GM12878 (cell line): ENCODE results near the gene TMUB1. TPM values are rescaled to one million over a fixed set of nuclear protein-coding genes. Genes with fewer than 3 reads are reported as not detected.

Experiments used
- ATAC-seq: fragments of 200-7000 bp; cut with Tn5 transposase; 3 replicates; pipeline ENCODE4 v1.9.1; 2020; ENCODE audit warnings: mild to moderate bottlenecking, moderate library complexity
- BruUV-seq: library from RNA; stranded (reverse); fragments of 400-500 nt; replicated peaks from 2 replicates; lab custom pipeline; 2021; lab: Mats Ljungman, UMichigan
- CTCF ChIA-PET: fragments of 300-600 bp; sonication (Branson Sonifier 250); formaldehyde crosslinking; extraction: SDS; loops from one replicate; lab custom pipeline; 2021; ENCODE audit warnings: inconsistent platforms; lab: Yijun Ruan, JAX
- POLR2A ChIA-PET: fragments of 350-600 bp; formaldehyde crosslinking; extraction: SDS; loops from one replicate; lab custom pipeline; 2021; ENCODE audit warnings: inconsistent platforms; lab: Charles Lee
- RAD21 ChIA-PET: fragments of 300-600 bp; sonication (Branson Sonifier 250); formaldehyde crosslinking; loops from one replicate; lab custom pipeline; 2023; ENCODE audit warnings: antibody characterized with exemption; ENCODE audit not compliant: unreplicated experiment; lab: Charles Lee
- SMC1A ChIA-PET: fragments of 300-600 bp; sonication (Branson Sonifier 250); formaldehyde crosslinking; loops from one replicate; lab custom pipeline; 2023; ENCODE audit not compliant: unreplicated experiment, uncharacterized antibody; lab: Charles Lee
- DNase-seq: peaks from one replicate; pipeline ENCODE4 v3.0.0-alpha.2; 2011; ENCODE audit warnings: low read depth, low spot score
- FAIRE-seq: peaks from 3 replicates; lab custom pipeline; 2011; peaks lifted over from hg19 to GRCh38; lab: Jason Lieb, UNC
- H2AFZ ChIP-seq: 2 replicates; pipeline ENCODE4 v1.6.0; 2011; ENCODE audit warnings: low read depth, low read length, control low read depth; ENCODE audit not compliant: control insufficient read depth
- H3K27ac ChIP-seq: 2 replicates; pipeline ENCODE4 v1.5.1; 2011; ENCODE audit warnings: control low read depth; ENCODE audit not compliant: control insufficient read depth, insufficient read depth
- H3K27me3 ChIP-seq, 2 experiments: replicated peaks in 1 of 2; 2 replicates each; pipeline versions ENCODE4 v1.6.0 to v1.6.1; 2011; ENCODE audit warnings: low read length in 1 of 2; ENCODE audit not compliant: control insufficient read depth in 2 of 2, insufficient read depth in 2 of 2
- H3K36me3 ChIP-seq, 2 experiments: 2 replicates each; pipeline ENCODE4 v1.5.1; 2011; ENCODE audit warnings: low read length in 1 of 2; ENCODE audit not compliant: control insufficient read depth in 2 of 2, insufficient read depth in 2 of 2
- H3K4me1 ChIP-seq: 2 replicates; pipeline ENCODE4 v1.6.1; 2011; ENCODE audit warnings: mild to moderate bottlenecking, low read length, moderate library complexity, mixed read lengths; ENCODE audit not compliant: control insufficient read depth, insufficient read depth
- H3K4me2 ChIP-seq: 2 replicates; pipeline ENCODE4 v1.6.0; 2011; ENCODE audit warnings: control low read depth; ENCODE audit not compliant: control insufficient read depth, insufficient read depth
- H3K4me3 ChIP-seq: fragments of 200-600 bp; sonication (generic); 2 replicates; pipeline ENCODE4 v1.5.1; 2016
- H3K79me2 ChIP-seq: 2 replicates; pipeline ENCODE4 v1.6.0; 2011; ENCODE audit warnings: low read length; ENCODE audit not compliant: control insufficient read depth, insufficient read depth
- H3K9ac ChIP-seq: 2 replicates; pipeline ENCODE4 v1.8.0; 2011; ENCODE audit warnings: low read length, control low read depth, mixed read lengths; ENCODE audit not compliant: control insufficient read depth, insufficient read depth
- H3K9me3 ChIP-seq: replicated peaks from 3 replicates; pipeline ENCODE4 v1.5.1; 2011; ENCODE audit warnings: mild to moderate bottlenecking, low read length; ENCODE audit not compliant: control insufficient read depth, insufficient read depth
- H4K20me1 ChIP-seq: 2 replicates; pipeline ENCODE4 v1.6.0; 2011; ENCODE audit not compliant: control insufficient read depth, insufficient read depth
- BACH1 ChIP-seq: fragments of 450-650 bp; IDR thresholded peaks from 2 replicates; pipeline ENCODE4 v1.6.1; 2017; ENCODE audit warnings: mild to moderate bottlenecking, borderline replicate concordance
- BCL11A ChIP-seq: IDR thresholded peaks from 2 replicates; pipeline ENCODE4 v1.6.1; 2011; ENCODE audit warnings: low read depth, low read length
- CBFB ChIP-seq: IDR thresholded peaks from 2 replicates; pipeline ENCODE4 v1.6.1; 2016; ENCODE audit warnings: antibody characterized with exemption, low read depth
- CREM ChIP-seq: IDR thresholded peaks from 2 replicates; pipeline ENCODE4 v1.6.1; 2014; ENCODE audit warnings: antibody characterized with exemption, low read depth
- HDAC6 ChIP-seq: fragments of 200-600 bp; sonication (generic); IDR thresholded peaks from one replicate; pipeline ENCODE4 v1.8.0; 2017; ENCODE audit warnings: antibody characterized with exemption; ENCODE audit not compliant: unreplicated experiment
- MEF2A ChIP-seq: IDR thresholded peaks from 2 replicates; pipeline ENCODE4 v1.6.1; 2011; ENCODE audit warnings: low read depth, mild to moderate bottlenecking, low read length, moderate library complexity; ENCODE audit not compliant: insufficient read depth
- MEF2B ChIP-seq: fragments of 450-650 bp; IDR thresholded peaks from 2 replicates; pipeline ENCODE4 v1.6.1; 2018; ENCODE audit warnings: mild to moderate bottlenecking, moderate library complexity; ENCODE audit not compliant: partially characterized antibody, poor library complexity, severe bottlenecking
- MXI1 ChIP-seq: fragments of 150-350 bp; IDR thresholded peaks from 2 replicates; pipeline ENCODE4 v1.6.1; 2011; ENCODE audit warnings: low read depth, mild to moderate bottlenecking, inconsistent platforms, low read length, improper control_type of control experiment
- MYB ChIP-seq: fragments of 150-350 bp; IDR thresholded peaks from 2 replicates; pipeline ENCODE4 v1.6.1; 2014; ENCODE audit warnings: mild to moderate bottlenecking, low read depth, low read length, borderline replicate concordance
- NFYA ChIP-seq: IDR thresholded peaks from 2 replicates; pipeline ENCODE4 v1.6.1; 2011; ENCODE audit warnings: low read depth, mild to moderate bottlenecking, low read length, improper control_type of control experiment, borderline replicate concordance
- POLR2A ChIP-seq: IDR thresholded peaks from 2 replicates; pipeline ENCODE4 v1.6.1; 2011; ENCODE audit warnings: low read depth, mild to moderate bottlenecking, low read length
- SUPT20H ChIP-seq: IDR thresholded peaks from 2 replicates; pipeline ENCODE4 v1.6.1; 2011; ENCODE audit warnings: low read depth, mild to moderate bottlenecking, low read length, moderate library complexity, borderline replicate concordance; ENCODE audit not compliant: control insufficient read depth
- WGBS: methylation state at CpG from one replicate; pipeline ENCODE4 v1.1.6; 2016; ENCODE audit warnings: low lambda C conversion rate; ENCODE audit not compliant: insufficient replicate concordance, insufficient coverage; ENCODE audit errors: missing lambda C conversion rate; 5-methylcytosine and 5-hydroxymethylcytosine counted together
- in situ Hi-C: fragments of 300-500 bp; cut with MboI; formaldehyde crosslinking; loops from 9 replicates; pipeline ENCODE4 v1.14.3; 2018; ENCODE audit warnings: mixed read lengths
- intact Hi-C: fragments of 100-400 bp; cut with micrococcal nuclease; formaldehyde crosslinking; loops from one replicate; pipeline ENCODE4 v1.14.2; 2022; ENCODE audit not compliant: unreplicated experiment
- polyA plus RNA-seq, 11 experiments: library from polyadenylated mRNA; depleted of rRNA in 4 of 11; unstranded in 6 of 11; stranded (reverse) in 5 of 11; fragments of >200 nt; fragmentation: Nextera tagmentation in 4 of 11; fragmentation: Illumina TruSeq in 1 of 11; extraction: Ambion mirVana in 4 of 11; extraction: Trizol in 1 of 11; gene quantifications; 1 replicate in 1 of 11; 2 replicates in 10 of 11; pipeline versions ENCODE4 v1.2.1 to v1.2.3, GENCODE V29; 2011 to 2016; ENCODE audit warnings: inconsistent platforms in 2 of 11, missing spikeins in 2 of 11, low read depth in 1 of 11
- total RNA-seq, 4 experiments: library from RNA; depleted of rRNA in 3 of 4; stranded (reverse); fragments of >200 nt in 3 of 4; fragmentation: Illumina TruSeq in 1 of 4; extraction: Trizol in 1 of 4; gene quantifications; 2 replicates each; pipeline versions ENCODE4 v1.2.1 to v1.2.3, GENCODE V29; 2013 to 2021
- TF ChIP-seq, protein P1 (sequence below): IDR thresholded peaks from 2 replicates; pipeline ENCODE4 v1.6.1; 2011; ENCODE audit warnings: borderline replicate concordance, low read depth, mild to moderate bottlenecking, moderate library complexity, mixed read lengths, low read length; ENCODE audit not compliant: insufficient read depth; ENCODE audit errors: extremely low read length
- TF ChIP-seq, protein P2 (sequence below): fragments of 450-650 bp; IDR thresholded peaks from 2 replicates; pipeline ENCODE4 v1.6.1; 2016; ENCODE audit warnings: mild to moderate bottlenecking, moderate library complexity, borderline replicate concordance
- TF ChIP-seq, protein P3 (sequence below): fragments of 450-650 bp; IDR thresholded peaks from 2 replicates; pipeline ENCODE4 v1.6.1; 2017; ENCODE audit warnings: mild to moderate bottlenecking
- TF ChIP-seq, protein P4 (sequence below): fragments of 450-650 bp; IDR thresholded peaks from 2 replicates; pipeline ENCODE4 v1.6.1; 2017; ENCODE audit warnings: low read depth, mild to moderate bottlenecking, moderate library complexity

The TMUB1 gene
- total and polyA plus RNA-seq, 10 of the 15 experiments (the other 5 are each of a cell fraction or from before 2014, with no cell fraction given), result 0.27 to 79.5 (median 41.3) TPM; not detected in 1

DNA sequence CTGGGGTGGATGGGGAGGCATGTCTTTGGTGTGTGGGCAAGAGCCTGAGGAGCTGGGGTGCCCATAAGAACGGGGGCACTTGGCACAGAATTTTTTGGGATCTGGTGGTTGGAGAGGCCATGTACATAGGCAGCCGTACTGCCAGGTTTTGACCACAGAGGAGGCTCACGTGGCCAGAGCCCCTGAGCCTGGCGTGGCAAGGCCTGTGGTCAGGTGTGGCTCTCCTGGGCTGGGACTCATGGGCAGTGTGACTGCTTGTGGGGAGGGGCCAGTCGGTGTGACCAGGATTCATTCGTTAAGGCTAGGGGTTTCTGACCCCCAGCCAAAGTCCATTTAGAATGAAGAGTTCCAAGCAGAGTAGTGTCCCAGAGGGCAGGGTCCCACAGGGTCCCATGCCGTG lies 41.2 kb upstream of the TMUB1 start:
- DNase-seq (no peak), ATAC-seq (no peak), FAIRE-seq (no peak)
- 64% methylated on average over 7 of the region's 7 CpGs for WGBS
- ChIA-PET RAD21 (interaction anchor here (1.0 to 1.4 kb wide), 3 partner anchors 26 to 226 kb away, joined by 3 to 16 read pairs (median 3); no protein-coding TSS in a partner anchor), CTCF (interaction anchor here (0.7 to 3.5 kb wide), 29 partner anchors 8 to 227 kb away, joined by 3 to 41 read pairs (median 5); partner anchors contain the start of genes ABCB8, ABCF2, NOS3 and SLC4A2), POLR2A (no interaction called here), SMC1A (interaction anchor here (1.0 kb wide), 2 partner anchors 116 to 119 kb away, joined by 3 to 10 read pairs; no protein-coding TSS in a partner anchor)
- Histone ChIP-seq H4K20me1 (no peaks in the 10 kb centered on the region), H3K36me3 (peaks cover 9 to 19% of the 10 kb centered on the region in 2 experiments; a peak in 3 of 4 replicates), H3K4me1 (no peaks in the 10 kb centered on the region), H3K27me3 (no peaks in the 10 kb centered on the region), H3K9me3 (no peaks in the 10 kb centered on the region), H3K4me3 (no peak overlapping the region), H2AFZ (no peak overlapping the region), H3K4me2 (no peak overlapping the region), H3K27ac (no peak overlapping the region), H3K79me2 (no peaks in the 10 kb centered on the region), H3K9ac (no peak overlapping the region)
- in situ Hi-C loops, result no loop called here
- BruUV-seq, result no TSS peak
- intact Hi-C loops, result loop anchor here (1.0 kb wide), 3 partner anchors 48 to 179 kb away; no protein-coding TSS in a partner anchor
- no peak for TF ChIP-seq MEF2B
- TF ChIP-seq NFYA, result no peak
- no peak for TF ChIP-seq SUPT20H
- TF ChIP-seq POLR2A, result no peak
- no peak for TF ChIP-seq MEF2A
- TF ChIP-seq BACH1, result no peak
- TF ChIP-seq CBFB, result no peak
- no peak for TF ChIP-seq BCL11A
- TF ChIP-seq, protein P1, sequence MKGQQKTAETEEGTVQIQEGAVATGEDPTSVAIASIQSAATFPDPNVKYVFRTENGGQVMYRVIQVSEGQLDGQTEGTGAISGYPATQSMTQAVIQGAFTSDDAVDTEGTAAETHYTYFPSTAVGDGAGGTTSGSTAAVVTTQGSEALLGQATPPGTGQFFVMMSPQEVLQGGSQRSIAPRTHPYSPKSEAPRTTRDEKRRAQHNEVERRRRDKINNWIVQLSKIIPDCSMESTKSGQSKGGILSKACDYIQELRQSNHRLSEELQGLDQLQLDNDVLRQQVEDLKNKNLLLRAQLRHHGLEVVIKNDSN, result no peak
- TF ChIP-seq MXI1, result no peak
- TF ChIP-seq, protein P2, sequence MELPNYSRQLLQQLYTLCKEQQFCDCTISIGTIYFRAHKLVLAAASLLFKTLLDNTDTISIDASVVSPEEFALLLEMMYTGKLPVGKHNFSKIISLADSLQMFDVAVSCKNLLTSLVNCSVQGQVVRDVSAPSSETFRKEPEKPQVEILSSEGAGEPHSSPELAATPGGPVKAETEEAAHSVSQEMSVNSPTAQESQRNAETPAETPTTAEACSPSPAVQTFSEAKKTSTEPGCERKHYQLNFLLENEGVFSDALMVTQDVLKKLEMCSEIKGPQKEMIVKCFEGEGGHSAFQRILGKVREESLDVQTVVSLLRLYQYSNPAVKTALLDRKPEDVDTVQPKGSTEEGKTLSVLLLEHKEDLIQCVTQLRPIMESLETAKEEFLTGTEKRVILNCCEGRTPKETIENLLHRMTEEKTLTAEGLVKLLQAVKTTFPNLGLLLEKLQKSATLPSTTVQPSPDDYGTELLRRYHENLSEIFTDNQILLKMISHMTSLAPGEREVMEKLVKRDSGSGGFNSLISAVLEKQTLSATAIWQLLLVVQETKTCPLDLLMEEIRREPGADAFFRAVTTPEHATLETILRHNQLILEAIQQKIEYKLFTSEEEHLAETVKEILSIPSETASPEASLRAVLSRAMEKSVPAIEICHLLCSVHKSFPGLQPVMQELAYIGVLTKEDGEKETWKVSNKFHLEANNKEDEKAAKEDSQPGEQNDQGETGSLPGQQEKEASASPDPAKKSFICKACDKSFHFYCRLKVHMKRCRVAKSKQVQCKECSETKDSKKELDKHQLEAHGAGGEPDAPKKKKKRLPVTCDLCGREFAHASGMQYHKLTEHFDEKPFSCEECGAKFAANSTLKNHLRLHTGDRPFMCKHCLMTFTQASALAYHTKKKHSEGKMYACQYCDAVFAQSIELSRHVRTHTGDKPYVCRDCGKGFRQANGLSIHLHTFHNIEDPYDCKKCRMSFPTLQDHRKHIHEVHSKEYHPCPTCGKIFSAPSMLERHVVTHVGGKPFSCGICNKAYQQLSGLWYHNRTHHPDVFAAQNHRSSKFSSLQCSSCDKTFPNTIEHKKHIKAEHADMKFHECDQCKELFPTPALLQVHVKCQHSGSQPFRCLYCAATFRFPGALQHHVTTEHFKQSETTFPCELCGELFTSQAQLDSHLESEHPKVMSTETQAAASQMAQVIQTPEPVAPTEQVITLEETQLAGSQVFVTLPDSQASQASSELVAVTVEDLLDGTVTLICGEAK, result no peak
- TF ChIP-seq HDAC6, result no peak
- no peak for TF ChIP-seq MYB
- TF ChIP-seq, protein P3, sequence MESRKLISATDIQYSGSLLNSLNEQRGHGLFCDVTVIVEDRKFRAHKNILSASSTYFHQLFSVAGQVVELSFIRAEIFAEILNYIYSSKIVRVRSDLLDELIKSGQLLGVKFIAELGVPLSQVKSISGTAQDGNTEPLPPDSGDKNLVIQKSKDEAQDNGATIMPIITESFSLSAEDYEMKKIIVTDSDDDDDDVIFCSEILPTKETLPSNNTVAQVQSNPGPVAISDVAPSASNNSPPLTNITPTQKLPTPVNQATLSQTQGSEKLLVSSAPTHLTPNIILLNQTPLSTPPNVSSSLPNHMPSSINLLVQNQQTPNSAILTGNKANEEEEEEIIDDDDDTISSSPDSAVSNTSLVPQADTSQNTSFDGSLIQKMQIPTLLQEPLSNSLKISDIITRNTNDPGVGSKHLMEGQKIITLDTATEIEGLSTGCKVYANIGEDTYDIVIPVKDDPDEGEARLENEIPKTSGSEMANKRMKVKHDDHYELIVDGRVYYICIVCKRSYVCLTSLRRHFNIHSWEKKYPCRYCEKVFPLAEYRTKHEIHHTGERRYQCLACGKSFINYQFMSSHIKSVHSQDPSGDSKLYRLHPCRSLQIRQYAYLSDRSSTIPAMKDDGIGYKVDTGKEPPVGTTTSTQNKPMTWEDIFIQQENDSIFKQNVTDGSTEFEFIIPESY, result no peak
- no peak for TF ChIP-seq CREM
- TF ChIP-seq, protein P4, sequence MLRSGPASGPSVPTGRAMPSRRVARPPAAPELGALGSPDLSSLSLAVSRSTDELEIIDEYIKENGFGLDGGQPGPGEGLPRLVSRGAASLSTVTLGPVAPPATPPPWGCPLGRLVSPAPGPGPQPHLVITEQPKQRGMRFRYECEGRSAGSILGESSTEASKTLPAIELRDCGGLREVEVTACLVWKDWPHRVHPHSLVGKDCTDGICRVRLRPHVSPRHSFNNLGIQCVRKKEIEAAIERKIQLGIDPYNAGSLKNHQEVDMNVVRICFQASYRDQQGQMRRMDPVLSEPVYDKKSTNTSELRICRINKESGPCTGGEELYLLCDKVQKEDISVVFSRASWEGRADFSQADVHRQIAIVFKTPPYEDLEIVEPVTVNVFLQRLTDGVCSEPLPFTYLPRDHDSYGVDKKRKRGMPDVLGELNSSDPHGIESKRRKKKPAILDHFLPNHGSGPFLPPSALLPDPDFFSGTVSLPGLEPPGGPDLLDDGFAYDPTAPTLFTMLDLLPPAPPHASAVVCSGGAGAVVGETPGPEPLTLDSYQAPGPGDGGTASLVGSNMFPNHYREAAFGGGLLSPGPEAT, result no peak
